ENCODE measurements around the gene DBN1.
A peak's percentile ranks its signal among the peaks of the same experiment; 100 is the strongest.

Gene DBN1

GRCh38 chr5:177455036-177455660, 18.3 kb downstream of the DBN1 start:
- DNase-seq = peak; percentile 70

- peak; percentile 87 for DNase-seq
These were observed 18.9 kb downstream of the DBN1 start for GRCh38 chr5:177454397-177455035.

- no peak for DNase-seq
These were observed 19.5 kb downstream of the DBN1 start for GRCh38 chr5:177453852-177454396.

- DNase-seq = no peak
These were observed 20.5 kb downstream of the DBN1 start for GRCh38 chr5:177452688-177453638.

- DNase-seq = no peak
These were observed 22.6 kb downstream of the DBN1 start for GRCh38 chr5:177450667-177451424.

GRCh38 chr5:177449140-177450061, 24.0 kb downstream of the DBN1 start:
- no peak for DNase-seq

DNA sequence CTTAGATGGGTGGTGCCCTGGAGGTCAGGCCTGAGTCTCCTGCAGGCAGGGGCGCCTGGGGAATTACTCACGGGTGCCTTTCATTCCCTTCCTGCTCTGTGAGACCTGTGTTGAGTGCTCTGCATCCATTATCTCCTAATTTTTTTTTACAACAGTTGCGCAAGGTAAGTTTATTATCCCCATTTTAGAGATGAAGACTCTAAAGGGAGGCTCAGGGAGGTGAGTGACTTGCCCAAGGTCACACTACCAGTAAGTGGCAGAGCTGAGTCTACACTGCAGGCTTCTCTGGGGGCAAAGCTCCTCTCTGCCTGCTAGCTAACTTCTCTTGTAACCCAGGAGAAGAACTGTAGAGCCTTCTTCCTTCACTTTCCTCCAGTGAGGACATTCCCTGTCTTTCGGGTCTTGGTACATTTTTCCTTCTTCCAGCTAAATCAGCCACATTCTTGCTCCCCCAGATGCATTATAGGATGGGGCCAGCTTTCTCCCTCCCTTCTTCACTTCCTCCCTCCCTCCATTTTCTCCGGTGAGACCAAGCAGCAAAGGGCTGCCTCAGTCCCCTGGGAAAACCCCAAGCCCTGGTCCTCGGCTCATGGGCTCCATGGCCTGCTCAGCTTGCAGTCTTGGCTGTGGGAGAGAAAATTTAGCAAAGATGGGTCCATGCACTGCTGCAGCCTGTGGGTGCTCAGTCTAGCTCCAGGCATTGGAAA, 25.0 kb downstream of the DBN1 start:
- DNase-seq = no peak

- peak; percentile 51 for DNase-seq
These were observed 25.7 kb downstream of the DBN1 start for GRCh38 chr5:177447611-177448243.

GRCh38 chr5:177447066-177447610, 26.3 kb downstream of the DBN1 start:
- peak; percentile 42 for DNase-seq

GRCh38 chr5:177446200-177447065, 27.0 kb downstream of the DBN1 start, which contains the start of gene PRR7:
Gene PRR7, plus strand, starts transcription at chr5:177446814. Its CDS starts 8,254 bp downstream, at chr5:177455068.
- peak; percentile 64 for DNase-seq

DNA sequence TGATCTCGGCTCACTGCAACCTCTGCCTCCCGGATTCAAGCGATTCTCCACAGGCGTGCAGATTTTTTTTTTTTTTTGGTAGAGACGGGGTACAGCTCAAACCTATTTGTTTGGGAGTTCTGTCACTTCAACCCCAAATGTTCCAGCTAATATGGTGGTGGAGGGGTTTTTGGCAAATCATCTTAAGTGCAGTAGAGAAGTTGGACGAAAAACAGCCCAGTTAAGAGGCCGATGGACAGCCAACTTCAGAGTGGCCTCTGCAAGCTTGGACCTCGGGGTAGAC, 27.6 kb downstream of the DBN1 start:
- DNase-seq = no peak

GRCh38 chr5:177445052-177445916, 28.1 kb downstream of the DBN1 start:
- no peak for DNase-seq

DNA sequence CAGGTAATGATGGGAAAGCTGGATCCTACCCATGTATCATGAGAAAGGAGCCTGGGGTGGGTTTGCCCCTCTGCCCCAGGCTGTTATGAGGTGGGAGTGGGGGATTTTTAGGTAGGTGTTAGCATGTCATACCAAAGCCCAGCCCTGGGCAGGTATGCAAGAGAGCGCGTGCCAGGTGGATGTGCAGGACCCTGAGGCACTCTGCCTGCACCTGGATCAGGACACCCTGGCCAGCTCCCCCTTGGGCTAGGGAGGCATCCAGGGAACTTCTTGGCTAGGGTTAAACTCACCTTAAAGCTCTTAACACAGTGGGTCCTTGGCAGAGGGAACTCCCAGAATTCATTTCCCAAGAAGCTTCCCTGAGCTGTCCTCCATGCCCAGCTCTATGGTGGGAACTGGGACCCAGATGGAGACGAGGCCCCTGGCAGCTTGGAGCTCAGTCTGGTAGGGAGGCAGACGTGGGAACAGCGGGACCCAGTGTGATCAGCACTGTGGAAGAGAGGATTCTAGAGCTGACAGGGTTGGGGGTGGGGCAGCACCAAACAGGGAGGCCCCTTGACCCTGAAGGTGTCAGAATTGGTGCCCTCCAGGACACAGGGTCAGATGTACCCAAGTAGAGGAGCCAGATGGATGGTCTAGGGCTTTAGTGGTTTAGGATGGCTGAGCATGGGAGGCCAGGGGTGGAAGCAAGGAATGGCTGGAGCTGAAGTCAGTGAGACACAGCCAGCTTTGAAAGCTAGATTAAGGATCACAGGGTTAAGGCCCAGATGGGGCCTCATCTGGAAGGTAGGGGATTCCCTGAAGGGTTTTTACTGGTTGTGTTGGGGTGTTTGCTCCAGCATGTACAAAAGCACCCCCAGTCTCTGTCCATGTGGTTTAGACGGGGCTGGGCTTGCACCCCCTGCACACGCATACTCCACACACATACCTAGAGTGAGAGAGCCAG, 29.1 kb downstream of the DBN1 start:
- no peak for DNase-seq

DNA sequence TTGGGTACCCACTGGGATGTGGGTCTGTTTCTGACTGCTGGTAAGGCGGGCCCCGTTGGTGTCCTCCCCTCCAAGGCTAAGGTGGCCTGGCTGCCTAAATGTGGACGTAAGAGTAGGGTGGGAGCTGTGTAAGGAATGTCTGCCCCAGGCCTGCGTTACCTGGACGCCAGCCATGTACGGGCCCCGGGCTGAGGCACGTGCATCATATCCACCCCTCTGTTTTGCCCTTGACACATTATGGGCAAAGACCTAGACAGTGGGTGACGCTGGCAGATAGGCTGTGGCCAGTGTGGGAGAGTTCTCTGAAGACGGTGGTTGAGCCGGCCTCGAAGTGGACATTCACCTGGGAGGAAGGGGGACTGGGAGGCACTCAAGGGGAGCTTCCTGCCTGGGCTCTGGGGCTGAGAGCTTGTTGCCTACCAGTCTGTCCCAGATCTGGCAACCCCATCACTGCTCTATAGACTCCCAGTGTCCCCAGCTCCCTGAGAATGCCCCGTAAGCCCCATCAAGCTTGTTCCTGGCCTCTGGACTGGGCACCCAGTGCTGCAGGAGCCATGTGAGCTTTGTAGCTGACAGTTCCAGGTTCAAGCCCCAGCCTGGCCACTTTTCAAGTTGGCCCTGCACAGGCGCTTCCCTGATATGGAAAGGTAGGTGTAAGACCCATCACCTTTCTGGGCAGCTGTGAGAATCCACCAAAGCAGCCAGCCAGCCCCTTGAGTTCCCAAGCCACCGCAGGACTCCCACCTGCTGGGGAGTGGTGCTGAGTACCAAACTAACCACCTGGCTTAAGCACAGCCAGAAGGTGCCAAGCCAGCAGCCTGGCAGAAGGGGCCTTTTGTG, 30.1 kb downstream of the DBN1 start:
- no peak for DNase-seq

- no peak for DNase-seq
These were observed 31.2 kb downstream of the DBN1 start for GRCh38 chr5:177442066-177442826.
